Ureter (tissue), 1 donor: ENCODE results near the gene ZBTB7C. TPM values are rescaled to one million over a fixed set of nuclear protein-coding genes. Genes with fewer than 3 reads are reported as not detected.

ENCODE experiments used
- DNase-seq: peaks from one replicate; pipeline ENCODE4 v3.0.0-alpha.2; 2020; ENCODE audit warnings: low spot score
- total RNA-seq: library from RNA; stranded (reverse); gene quantifications from one replicate; pipeline ENCODE4 v1.2.4, GENCODE V29; 2023
- donor health status: DM: yes; HTN: yes; CAD: no.

ZBTB7C gene
- total RNA-seq, 1 donor from 2014 or later, result 72.1 TPM

DNA sequence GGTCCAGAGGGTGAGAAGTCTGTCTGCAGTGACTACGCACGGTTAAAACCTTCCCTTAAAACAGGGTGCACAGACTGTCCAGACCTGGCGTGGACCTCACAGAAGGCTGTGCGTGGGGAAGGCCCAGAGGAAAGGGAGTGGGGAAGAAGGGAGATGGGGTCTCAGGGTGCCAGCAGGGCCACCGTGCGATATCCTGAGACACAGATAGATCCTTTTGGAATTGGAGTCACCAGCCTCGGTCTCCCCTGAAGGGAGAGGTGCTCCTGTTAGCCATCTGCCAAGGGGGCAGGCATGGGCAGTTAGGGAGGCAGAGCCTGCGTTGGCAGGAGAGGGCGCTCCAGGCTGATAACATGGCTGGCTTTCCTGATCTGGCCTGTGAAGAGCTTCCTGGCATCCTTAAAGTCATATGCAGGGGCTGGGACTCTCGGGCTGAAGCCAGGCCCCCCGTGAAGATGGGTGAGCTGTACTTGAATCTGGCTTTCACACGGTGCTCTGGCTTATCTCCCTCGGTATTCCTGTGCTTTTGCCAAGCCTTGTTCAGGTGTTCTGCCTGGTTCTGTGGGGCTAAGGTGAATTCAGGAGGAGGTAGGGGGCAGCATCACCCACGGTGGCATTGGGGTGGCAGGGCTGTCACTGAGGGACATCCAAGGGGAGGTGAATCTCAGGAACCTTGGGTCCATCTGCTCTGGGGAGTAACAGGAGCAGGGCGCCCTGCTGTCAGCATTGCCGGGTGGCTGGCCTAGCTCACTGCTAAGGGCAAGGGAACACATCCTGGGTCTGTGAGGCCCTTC is 371.5 kb downstream of the ZBTB7C start:
- peak; percentile 43 for DNase-seq

DNA sequence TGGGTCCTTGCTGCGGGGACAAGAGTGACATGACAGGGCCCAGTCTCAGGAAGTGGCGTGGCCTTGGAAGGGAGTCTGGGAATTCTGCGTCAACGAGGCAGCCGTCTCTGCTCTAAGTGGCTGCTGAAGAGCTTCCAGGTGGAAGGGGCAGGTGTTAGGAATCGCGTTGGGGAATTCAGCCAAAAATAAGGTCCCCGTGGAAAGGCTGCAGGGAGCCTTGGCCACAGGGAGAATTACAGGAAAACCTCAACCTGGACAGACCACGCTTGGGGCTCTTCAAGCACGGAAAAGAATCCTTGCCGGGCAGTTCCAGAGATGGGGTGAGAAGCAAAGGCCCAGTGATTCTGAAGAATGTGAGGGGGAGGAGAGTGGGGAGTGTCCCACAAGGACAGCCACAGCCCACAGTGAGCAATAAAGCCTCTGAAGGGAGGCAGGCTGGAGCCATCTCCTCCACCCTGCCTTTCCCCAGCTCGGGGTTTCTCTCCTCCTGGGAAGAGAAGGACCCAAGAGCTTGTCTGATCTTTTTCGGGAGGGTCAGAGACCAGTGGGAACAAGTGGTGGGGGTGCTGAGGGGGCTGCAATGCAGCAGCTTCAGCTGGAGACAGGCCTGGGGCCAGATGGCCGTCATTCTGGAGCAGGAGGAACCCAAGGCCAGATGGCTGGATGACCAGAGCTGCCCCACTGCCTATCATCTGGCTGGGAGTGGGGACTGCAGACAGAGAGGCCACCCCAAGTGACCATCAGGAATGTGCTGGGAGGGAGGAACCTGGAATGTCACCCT is 372.4 kb downstream of the ZBTB7C start:
- peak; percentile 36 for DNase-seq

DNA sequence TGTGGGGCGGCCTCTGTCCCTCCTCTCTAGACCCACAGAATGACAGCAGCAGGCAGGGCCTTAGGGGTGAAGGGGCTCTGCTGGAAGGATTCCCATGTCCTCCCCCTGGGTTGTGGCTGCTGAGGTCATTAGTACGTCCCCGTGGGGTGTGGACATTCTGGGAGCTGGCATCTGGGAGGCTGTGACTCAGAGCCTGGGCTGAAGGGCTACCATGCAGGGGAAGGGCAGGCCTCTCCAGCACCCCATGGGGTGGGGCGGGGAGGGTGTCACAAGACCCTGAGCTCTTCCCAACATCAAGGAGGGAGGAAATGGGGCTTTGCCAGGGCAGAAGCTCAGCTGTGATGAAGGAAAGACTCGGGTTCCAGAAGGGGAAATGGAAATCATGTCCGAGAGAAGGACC is 373.0 kb downstream of the ZBTB7C start:
- DNase-seq, result peak; percentile 42

- no peak for DNase-seq
These were observed 373.7 kb downstream of the ZBTB7C start for GRCh38 chr18:48035556-48035860.

- peak; percentile 35 for DNase-seq
These were observed 374.3 kb downstream of the ZBTB7C start for GRCh38 chr18:48034651-48035555.

DNA sequence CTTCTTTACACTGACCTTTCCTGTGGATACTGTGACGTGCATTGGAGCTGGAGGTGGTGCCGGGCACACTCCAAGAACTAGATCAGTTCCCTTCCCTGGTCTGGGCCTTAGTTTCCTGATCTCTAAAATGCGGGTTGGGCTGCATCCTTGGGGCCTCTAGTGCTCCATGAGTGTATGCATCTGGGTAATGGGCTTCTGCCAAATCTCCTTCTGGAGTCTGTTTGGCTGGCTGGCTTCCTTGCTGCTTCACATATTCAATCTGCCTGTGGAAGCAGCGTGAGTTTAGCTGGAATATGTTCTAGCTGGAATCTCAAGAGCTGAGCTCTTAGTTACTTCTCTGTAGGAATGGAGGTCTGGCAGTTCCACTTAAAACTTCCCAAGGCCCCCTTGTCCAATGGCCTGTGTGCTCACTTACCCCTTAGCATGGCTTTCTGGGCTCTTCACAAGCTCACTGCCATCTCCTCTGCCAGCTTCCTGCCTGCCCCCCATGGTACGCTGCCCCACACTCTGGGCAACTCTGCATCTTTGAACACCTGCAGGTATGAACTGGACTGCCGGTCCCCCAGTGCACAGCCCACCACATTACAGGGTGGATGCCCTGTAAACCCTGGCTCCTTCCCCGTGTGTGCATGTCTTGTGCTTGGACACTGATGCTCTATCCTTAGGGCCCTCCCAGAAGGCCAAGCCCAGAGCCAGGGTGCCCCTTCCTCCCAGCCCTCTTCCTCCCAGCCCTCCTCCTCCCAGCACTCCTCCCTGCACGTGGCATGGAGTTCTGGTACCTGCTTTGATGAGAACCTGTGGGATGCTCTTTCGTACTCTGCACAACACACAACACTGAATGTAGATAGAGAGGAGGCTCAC is 375.2 kb downstream of the ZBTB7C start:
- peak; percentile 34 for DNase-seq

DNA sequence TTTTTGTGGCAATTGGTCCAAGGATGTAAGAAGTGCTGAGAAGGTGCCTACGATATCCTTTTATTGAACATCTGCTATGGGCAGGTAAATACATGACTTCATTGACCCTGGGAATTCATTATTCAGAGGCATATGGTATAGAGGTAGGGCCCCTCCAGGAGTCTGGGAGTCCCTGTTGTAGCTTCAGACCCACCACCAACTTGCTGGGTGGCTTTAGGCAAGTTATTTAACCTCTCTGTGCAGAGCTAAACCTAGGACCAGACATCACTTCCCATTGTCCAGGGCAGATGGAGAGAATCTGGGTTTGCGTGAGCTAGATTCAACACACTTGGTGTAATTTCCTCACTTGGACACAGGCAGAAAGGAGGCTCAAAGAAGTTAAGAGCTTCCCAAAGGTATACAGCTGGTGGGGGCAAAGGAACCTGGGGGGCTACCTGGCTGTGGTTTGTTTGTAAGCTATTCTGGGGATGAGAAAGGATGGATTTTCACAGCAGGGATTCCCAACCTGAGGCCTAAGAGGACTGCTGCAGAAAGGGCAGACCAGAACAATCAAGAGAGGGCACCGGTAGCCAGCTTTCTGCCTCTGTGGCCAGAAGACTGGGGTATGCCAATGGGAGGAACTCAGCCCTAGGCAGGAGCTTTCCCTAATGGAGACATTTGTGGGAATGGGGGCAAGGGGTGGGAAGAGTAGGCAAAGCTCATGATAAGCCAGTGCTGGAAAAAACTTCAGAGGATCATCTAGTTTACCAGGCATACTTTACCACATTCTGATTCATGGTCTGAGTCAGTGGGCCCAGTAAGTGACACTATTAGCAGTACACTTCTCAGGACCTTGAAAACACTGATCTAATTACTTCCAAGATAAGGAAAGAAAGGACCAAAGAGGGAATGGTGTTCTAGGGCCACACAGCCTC is 376.1 kb downstream of the ZBTB7C start:
- peak; percentile 29 for DNase-seq

DNA sequence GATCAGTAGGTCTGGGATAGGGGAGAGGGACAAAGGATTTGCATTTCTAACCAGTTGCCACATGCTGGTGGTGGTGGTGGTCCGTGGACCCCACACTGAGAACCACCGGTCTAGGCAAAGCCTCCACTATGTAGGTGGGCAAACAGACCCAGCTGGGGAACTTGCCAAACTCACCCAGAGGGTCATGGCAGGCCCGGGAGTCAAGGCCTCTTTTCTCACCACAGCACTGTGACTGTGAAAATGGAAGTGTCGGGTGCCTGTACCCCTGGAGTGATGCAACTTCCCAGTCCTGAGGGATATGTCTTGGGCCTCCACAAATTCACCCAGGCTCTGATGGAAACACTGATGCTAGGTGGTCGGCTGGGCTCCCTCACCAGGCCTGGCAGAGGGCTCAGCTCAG is 377.5 kb downstream of the ZBTB7C start:
- DNase-seq, result no peak

- peak; percentile 71 for DNase-seq
These were observed 378.3 kb downstream of the ZBTB7C start for GRCh38 chr18:48030616-48031480.

GRCh38 chr18:48029296-48029986 is 379.7 kb downstream of the ZBTB7C start:
- no peak for DNase-seq

- no peak for DNase-seq
These were observed 380.5 kb downstream of the ZBTB7C start for GRCh38 chr18:48028696-48029095.

DNA sequence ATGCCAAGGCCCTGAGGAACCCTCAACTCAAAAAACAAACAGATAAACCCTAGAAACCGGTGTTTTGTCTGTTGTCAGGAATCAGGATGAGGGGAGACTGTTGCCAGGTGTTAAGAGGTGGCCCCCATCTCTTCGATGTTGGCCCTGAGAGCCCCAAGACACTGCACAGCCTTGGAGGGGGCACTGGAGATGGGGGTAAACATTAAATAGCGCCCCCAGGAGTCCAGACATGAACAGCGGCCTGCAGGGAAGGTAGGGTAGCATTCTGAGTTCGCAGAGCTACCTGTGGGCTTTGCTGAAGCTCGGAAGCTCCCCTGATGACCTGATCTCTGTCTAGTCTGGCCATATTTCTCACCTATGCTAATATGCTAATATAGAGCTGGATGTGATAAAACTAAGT is 381.1 kb downstream of the ZBTB7C start:
- no peak for DNase-seq

DNA sequence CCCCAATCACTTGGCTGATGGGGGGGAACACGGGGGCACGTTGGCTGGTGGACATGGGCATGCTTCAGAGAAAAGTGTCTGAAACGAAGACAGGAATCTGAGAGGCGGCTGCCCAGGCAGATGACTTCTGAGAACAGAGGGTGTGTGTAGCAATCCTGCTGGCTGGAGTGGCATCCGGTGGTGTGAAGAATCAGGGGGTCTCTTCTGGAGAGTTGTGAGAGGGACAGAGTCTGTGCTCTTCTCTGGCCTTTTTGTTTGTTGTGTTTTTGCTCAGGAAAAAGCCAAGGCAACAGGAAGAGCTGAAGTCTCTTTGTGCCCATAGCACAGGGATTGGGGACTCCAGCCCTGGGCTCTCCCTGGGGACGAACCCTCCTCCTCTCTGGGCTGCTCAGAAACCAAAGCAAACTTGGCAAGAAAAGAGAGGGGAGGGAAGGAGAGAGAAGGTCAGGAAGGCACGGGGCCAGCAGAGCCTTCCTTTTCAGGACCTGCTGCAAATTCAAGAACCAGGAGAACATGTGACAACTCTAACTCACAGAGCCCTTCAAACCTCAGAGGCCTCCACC is 381.7 kb downstream of the ZBTB7C start:
- no peak for DNase-seq

- DNase-seq, result no peak
These were observed 383.0 kb downstream of the ZBTB7C start for GRCh38 chr18:48026216-48026615.

- no peak for DNase-seq
These were observed 384.1 kb downstream of the ZBTB7C start for GRCh38 chr18:48024881-48025660.

GRCh38 chr18:48024009-48024512 is 385.1 kb downstream of the ZBTB7C start:
- no peak for DNase-seq

DNA sequence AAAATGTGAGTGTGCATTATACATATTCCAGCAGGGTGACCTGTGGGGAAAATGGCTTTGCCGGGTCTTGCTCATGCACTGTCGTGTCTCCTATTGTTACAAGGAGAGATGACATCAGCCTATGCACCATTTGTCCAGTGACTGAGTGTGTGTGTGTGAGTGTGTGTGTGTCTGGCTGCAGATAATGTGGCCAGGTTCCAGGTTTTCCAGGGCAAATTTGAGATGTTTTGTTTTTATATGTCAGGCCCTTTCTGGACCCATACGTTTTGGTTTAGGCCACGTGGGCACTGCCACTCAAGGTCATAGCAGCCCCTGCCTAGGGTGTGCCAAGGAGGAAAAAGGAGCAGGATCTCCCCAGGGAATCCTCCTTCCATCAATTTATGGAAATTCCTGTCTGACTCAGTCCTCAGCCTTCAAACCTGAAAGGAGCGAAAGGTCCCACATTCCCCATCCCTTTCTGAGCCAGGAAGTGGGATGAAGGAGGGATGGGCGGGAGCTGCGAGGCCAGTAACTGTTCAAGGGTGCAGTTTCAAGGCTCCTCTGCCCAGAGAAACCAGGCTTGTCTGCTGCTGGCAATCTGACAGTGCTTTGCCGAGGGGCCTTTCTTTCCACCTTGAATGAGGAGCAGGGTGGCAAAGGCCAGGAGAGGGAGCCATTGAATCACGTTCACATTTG is 385.7 kb downstream of the ZBTB7C start:
- DNase-seq, result peak; percentile 85
